Activated gamma-delta T cell treated with anti-CD3 and anti-CD28 coated beads, Interleukin-2, amount 50 U/mL, for 16 hours (primary cell): ENCODE measurements around the gene PEAR1.

Experiments used
- DNase-seq: peaks from one replicate; pipeline ENCODE4 v3.0.0-alpha.2; 2020; ENCODE audit warnings: low read depth

PEAR1 gene

GRCh38 chr1:156939786-156940334 is 46.3 kb downstream of the PEAR1 start:
- no peak for DNase-seq

GRCh38 chr1:156941675-156942074 is 48.2 kb downstream of the PEAR1 start:
- no peak for DNase-seq

- DNase-seq: no peak
Measured at GRCh38 chr1:156942176-156942575, 48.7 kb downstream of the PEAR1 start.

GRCh38 chr1:156942576-156942975 is 49.1 kb downstream of the PEAR1 start:
- no peak for DNase-seq

GRCh38 chr1:156943756-156944155 is 50.2 kb downstream of the PEAR1 start:
- no peak for DNase-seq

- no peak for DNase-seq
Measured at GRCh38 chr1:156944268-156944667, 50.8 kb downstream of the PEAR1 start.

- no peak for DNase-seq
Measured at GRCh38 chr1:156944848-156945247, 51.3 kb downstream of the PEAR1 start.

- DNase-seq: no peak
Measured at GRCh38 chr1:156945881-156946661, 52.6 kb downstream of the PEAR1 start.

- DNase-seq: no peak
Measured at GRCh38 chr1:156947127-156947526, 53.6 kb downstream of the PEAR1 start.

- DNase-seq: no peak
Measured at GRCh38 chr1:156947818-156948525, 54.5 kb downstream of the PEAR1 start.

GRCh38 chr1:156948708-156949107 is 55.2 kb downstream of the PEAR1 start:
- no peak for DNase-seq

- DNase-seq: no peak
Measured at GRCh38 chr1:156949127-156949526, 55.6 kb downstream of the PEAR1 start.

- DNase-seq: no peak
Measured at GRCh38 chr1:156951371-156951770, 57.9 kb downstream of the PEAR1 start.

GRCh38 chr1:156953571-156953970 is 60.1 kb downstream of the PEAR1 start:
- no peak for DNase-seq

- DNase-seq: no peak
Measured at GRCh38 chr1:156956333-156956732, 62.8 kb downstream of the PEAR1 start.

- no peak for DNase-seq
Measured at GRCh38 chr1:156957634-156958033, 64.1 kb downstream of the PEAR1 start.

- no peak for DNase-seq
Measured at GRCh38 chr1:156958247-156958714, 64.8 kb downstream of the PEAR1 start.

GRCh38 chr1:156959414-156959813 is 65.9 kb downstream of the PEAR1 start:
- DNase-seq: no peak

- DNase-seq: no peak
Measured at GRCh38 chr1:156959925-156960324, 66.4 kb downstream of the PEAR1 start.

GRCh38 chr1:156961709-156962108 is 68.2 kb downstream of the PEAR1 start:
- DNase-seq: no peak

GRCh38 chr1:156963621-156964020 is 70.1 kb downstream of the PEAR1 start:
- no peak for DNase-seq

- no peak for DNase-seq
Measured at GRCh38 chr1:156964441-156964840, 70.9 kb downstream of the PEAR1 start.
